Muscle of leg (tissue), 11 donors: ENCODE measurements around the gene MRGPRG. TPM values are rescaled to one million over a fixed set of nuclear protein-coding genes. Genes with fewer than 3 reads are reported as not detected.

Experiments used
- DNase-seq: peaks from one replicate; pipeline ENCODE4 v3.0.0; 2013
- H3K27ac ChIP-seq: one replicate; pipeline ENCODE4 v1.5.1; 2013; ENCODE audit warnings: mild to moderate bottlenecking, low read length, control low read depth
- H3K27me3 ChIP-seq: one replicate; pipeline ENCODE4 v1.6.1; 2013; ENCODE audit warnings: low read length; ENCODE audit not compliant: control insufficient read depth, insufficient read depth
- H3K36me3 ChIP-seq: one replicate; pipeline ENCODE4 v1.6.1; 2013; ENCODE audit warnings: low read length; ENCODE audit not compliant: control insufficient read depth, insufficient read depth
- H3K4me1 ChIP-seq: one replicate; pipeline ENCODE4 v1.6.1; 2013; ENCODE audit warnings: low read length; ENCODE audit not compliant: control insufficient read depth, insufficient read depth
- H3K4me3 ChIP-seq: one replicate; pipeline ENCODE4 v1.5.1; 2013; ENCODE audit warnings: low read length, control low read depth
- H3K9me3 ChIP-seq: replicated peaks from 2 replicates; pipeline ENCODE4 v1.6.1; 2013; ENCODE audit warnings: low read depth, low read length; ENCODE audit not compliant: control insufficient read depth
- WGBS: methylation state at CpG from one replicate; pipeline ENCODE4 v1.1.5; 2013; ENCODE audit warnings: missing lambda C conversion rate; ENCODE audit not compliant: insufficient coverage; 5-methylcytosine and 5-hydroxymethylcytosine counted together
- polyA plus RNA-seq, 8 donors: library from polyadenylated mRNA; unstranded; fragments of 120-200 nt; gene quantifications; one replicate each; pipeline versions ENCODE4 v1.2.1 to v1.2.3, GENCODE V29; 2013; ENCODE audit warnings: inconsistent platforms in 1 of 8, low replicate concordance in 1 of 8; ENCODE audit not compliant: insufficient read length in 8 of 8, insufficient read depth in 1 of 8
- total RNA-seq: library from RNA; stranded (reverse); fragments of 120-200 nt; gene quantifications from one replicate; pipeline ENCODE4 v1.2.4, GENCODE V29; 2013

Gene MRGPRG
- total and polyA plus RNA-seq, 9 donors = not detected

DNA sequence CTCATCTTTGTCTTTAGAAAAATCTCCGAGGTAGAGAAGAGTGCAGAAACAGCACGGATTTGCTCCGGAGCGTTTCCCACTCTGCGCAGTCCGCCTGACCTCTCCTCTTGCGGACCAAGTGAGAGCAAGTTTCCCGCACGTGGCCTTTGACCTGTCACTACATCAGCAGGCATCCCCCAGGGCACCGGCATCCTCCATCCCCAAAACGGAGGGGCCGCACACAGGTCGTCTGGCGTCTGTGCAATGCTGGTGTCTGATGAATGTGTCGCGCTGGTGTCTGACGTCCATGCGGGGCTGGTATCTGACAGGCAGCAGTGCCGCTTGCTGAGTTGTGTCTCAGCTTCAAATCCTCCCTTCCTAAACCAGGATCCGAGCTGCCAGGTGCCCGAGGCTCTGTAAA lies 14.3 kb upstream of the MRGPRG start:
- Histone ChIP-seq H3K36me3 (no peaks in the 10 kb centered on the region), H3K4me3 (no peak overlapping the region), H3K27ac (no peak overlapping the region), H3K27me3 (peaks cover 28% of the 10 kb centered on the region), H3K4me1 (no peaks in the 10 kb centered on the region), H3K9me3 (no peaks in the 10 kb centered on the region)
- 85% methylated on average over 17 of the region's 21 CpGs for WGBS
- DNase-seq = no peak

DNA sequence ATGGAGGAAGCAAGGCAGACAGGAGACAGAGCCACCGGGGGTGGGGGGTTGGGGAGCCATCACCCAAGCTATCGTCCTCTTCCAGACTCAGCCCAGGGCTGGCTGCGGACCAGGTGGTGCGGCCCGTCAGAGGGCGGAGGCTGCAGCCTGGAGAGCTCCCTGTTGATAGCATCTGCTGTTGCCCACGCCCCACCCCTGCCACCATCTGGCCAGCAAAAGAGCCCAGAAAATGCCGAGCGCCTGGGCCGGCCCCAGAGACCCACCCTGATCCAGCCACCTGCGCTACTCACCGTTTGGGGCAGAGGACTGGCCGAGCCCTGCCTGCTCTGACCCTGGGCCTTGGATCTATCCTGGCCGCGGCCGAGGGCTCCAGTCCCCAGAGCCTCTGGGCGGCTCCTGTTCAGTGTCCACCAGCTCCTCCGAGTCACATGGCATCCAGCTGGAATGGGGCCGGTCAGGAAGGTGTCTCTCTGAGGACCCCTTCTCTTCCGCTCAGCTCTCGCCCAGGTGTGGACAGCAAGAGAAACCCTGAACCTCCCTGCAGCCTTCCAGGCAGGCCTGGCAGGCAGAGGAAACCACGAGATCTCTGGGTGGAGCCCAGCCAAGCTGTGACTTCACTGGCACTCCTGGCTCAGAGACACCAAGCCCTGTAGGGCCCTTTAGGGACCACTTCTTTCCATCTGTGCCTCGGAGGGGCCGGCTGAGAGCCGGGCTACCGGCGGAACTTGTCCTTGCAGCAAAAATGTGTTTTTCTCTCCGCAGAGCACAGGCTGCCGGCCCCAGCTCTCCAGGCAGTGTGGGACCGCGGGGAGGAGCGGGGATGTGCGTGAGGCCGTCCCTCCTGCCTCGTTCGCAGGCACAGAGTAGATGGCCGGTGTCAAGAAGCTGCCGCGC lies 13.5 kb upstream of the MRGPRG start, which contains the start of gene MRGPRE:
TSS of gene MRGPRE (minus strand) at position 567 of the 894 bp plus-strand sequence. CDS start 3,618 bp downstream, outside the sequence.
- H3K4me3 ChIP-seq = no peak within 1 kb of the TSS
- WGBS = 42% methylated on average over 39 of the region's 39 CpGs
- no peaks in the 10 kb centered on the region for H3K36me3 ChIP-seq
- H3K4me1 ChIP-seq = no peaks in the 10 kb centered on the region
- no peaks in the 10 kb centered on the region for H3K9me3 ChIP-seq
- H3K27me3 ChIP-seq = peaks cover 28% of the 10 kb centered on the region
- no peak within 1 kb of the TSS for H3K27ac ChIP-seq
- no peak for DNase-seq

DNA sequence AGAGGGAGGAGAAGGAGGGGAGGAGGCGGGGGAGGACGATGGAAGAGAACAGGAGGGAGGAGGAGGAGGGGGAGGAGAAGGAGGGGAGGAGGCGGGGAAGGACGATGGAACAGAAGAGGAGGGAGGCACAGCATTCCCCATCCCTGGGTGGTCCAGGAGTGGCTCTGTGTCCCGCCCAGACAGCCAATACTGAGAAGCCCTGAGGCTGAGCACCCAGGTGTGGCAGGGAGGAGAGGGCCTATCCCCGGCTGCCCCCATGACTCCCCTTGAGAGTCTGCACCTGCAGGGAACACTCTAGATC lies 12.9 kb upstream of the MRGPRG start:
- Histone ChIP-seq H3K27ac (no peak overlapping the region), H3K4me3 (no peak overlapping the region), H3K36me3 (no peaks in the 10 kb centered on the region), H3K27me3 (peaks cover 30% of the 10 kb centered on the region), H3K4me1 (no peaks in the 10 kb centered on the region), H3K9me3 (no peaks in the 10 kb centered on the region)
- no peak for DNase-seq
- 66% methylated on average over 6 of the region's 6 CpGs for WGBS

DNA sequence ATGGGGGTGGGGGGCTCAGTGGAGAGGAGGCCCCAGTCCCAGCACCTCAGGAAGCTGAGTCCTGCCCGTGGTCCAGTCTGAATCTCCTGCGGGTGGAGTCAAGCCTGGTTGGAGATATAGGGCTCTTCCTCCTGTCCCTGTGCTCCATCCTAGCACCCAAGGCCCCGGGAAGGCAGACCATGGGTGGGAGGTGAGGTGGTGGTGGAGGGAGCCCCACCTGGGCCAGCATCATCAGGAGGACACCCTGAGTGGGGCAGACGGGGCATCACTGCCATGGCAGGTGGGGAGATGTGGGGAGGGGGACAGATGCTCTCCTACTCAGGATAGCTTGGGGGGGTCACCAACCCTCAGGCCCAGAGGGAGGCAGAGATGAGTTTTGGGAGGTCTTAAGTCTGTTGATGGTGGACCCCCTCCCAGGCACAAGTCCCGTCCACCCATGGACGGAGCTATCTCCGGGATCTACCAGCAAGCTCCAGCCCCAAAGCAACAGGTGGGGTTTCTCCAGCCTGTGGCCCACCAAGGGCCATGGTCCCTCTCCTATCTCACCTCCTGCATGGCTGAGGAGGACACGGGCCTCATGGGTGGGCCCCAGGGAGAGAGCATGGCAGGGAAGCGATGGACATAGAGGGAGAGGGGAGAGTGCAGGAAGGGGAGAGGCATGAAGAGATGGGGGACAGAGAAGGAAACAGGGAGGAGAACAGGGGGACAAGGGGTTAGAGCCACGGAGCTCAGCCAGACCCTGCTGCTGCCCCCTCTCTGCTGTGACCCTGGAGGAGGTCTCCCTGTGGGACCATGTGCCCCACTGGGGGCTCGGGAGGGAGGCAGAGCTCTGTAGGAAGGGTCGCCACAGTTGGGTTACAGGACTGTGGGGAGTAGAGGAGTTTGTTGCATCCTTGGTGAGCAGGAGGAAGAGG lies 12.3 kb upstream of the MRGPRG start:
- Histone ChIP-seq H3K27ac (no peak overlapping the region), H3K27me3 (peaks cover 30% of the 10 kb centered on the region), H3K4me1 (no peaks in the 10 kb centered on the region), H3K4me3 (no peak overlapping the region), H3K36me3 (no peaks in the 10 kb centered on the region), H3K9me3 (no peaks in the 10 kb centered on the region)
- 75% methylated on average over 8 of the region's 12 CpGs for WGBS
- no peak for DNase-seq

DNA sequence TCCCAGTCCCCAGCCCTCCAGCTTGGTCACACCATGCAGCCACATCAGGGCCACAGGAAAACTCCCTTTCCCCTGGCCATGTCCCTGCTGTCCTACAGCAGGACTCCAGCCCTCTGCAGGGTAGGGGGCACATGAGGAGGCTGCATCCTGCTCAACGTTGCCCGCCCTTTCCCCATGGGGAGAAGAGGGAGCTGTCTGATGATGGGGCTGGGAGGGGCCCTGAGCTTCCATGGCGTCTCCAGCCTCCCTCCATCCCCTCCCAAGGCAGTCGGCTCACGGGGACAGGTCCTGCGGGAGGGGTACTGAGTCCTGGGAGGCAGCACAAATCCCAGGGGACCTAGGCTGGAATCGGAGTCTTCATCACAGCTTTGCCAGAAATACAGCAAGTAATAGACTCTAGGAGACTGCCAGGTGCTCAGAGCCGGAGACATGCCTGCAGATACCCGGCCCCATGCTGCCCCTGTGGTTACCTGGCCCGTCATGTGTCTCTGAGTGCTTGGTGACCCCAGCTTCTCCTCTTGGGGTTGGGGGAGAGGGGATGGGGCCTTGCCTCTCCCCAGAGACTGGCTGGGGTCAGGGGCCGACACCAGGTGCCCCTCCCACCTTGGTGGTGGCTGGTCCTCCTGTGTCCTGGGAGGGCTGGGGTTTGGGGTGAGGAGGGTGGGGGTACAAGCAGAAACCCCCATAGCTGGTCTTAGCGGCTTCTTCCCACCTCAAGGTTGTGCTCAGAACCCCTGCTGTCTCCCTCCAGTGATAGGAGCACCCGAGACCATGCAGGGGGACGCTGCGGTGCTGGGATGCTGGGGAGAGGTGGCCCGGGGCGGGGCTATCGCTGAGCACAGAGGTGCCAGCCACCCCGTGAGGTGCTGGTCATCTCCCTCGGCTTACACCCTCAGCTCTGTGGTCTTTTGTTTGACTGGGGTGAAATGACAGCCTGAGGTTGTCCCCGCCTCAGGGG lies 11.3 kb upstream of the MRGPRG start:
- Histone ChIP-seq H3K36me3 (no peaks in the 10 kb centered on the region), H3K9me3 (no peaks in the 10 kb centered on the region), H3K27me3 (peaks cover 32% of the 10 kb centered on the region), H3K27ac (no peak overlapping the region), H3K4me1 (no peaks in the 10 kb centered on the region), H3K4me3 (no peak overlapping the region)
- WGBS = 84% methylated on average over 12 of the region's 21 CpGs
- no peak for DNase-seq

DNA sequence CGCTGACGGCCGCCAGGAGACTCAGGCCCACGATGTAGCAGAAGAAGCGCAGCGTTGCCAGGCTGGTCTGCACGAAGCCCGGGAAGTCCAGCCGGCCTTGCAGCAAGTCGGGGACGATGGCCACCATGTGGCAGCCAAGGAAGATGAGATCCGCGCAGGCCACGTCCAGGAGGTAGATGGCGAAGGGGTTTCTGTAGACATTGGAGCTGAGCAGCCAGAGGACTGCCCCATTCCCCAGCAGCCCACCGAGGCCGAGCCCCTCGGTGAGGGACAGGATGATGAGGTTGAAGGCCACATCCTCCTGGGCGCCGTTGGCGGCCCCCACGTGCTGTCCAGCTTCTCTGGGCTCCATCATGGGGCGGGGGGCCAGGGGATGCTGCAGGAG lies 9.8 kb upstream of the MRGPRG start:
- no peaks in the 10 kb centered on the region for H3K4me1 ChIP-seq
- DNase-seq = no peak
- H3K4me3 ChIP-seq = no peak overlapping the region
- H3K9me3 ChIP-seq = no peaks in the 10 kb centered on the region
- H3K36me3 ChIP-seq = no peaks in the 10 kb centered on the region
- 86% methylated on average over 19 of the region's 23 CpGs for WGBS
- H3K27me3 ChIP-seq = peaks cover 44% of the 10 kb centered on the region
- H3K27ac ChIP-seq = no peak overlapping the region

DNA sequence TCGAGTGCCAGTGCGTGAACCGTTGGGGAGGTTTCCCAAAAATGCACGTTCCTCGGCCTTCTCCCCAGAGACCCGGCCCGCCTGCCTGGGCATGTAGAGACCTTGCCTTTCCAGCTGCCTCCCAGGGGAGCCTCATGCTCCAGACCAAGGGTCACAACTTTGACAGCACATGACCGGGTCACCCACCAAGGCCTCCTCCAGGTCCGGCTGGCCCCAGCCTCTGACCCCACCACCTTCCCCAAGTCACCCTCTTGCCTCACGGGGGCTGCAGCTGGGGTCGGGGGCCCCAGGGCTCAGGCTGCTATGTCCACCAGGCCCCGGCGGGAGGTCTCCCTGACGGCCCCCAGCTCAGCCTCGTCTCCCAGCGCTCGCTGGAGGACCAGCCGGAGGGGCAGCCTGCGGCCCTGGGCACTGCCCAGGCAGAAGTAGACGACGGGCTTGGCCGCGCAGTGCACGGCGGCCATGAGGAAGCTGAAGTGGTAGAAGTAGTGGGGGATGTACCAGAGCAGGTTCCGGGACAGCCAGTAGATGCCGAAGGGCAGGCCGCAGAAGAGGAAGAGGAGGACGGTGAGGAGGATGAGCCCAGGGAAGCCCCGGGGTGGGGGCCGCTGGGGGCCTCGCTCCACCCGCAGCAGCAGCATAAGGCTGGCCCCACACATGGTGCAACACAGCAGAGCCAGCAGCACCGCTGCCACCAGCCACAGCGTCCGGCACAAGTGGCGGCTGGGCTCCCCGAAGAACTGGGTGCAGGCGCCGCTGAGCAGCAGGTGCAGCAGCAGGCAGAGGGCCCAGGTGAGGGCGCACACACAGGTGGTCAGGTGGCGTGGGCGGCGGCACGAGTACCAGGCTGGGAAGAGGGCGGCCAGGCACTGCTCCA lies 9.2 kb upstream of the MRGPRG start:
- 78% methylated on average over 46 of the region's 46 CpGs for WGBS
- Histone ChIP-seq H3K4me1 (no peaks in the 10 kb centered on the region), H3K4me3 (no peak overlapping the region), H3K9me3 (no peaks in the 10 kb centered on the region), H3K27me3 (peaks cover 44% of the 10 kb centered on the region), H3K36me3 (no peaks in the 10 kb centered on the region), H3K27ac (no peak overlapping the region)
- no peak for DNase-seq

DNA sequence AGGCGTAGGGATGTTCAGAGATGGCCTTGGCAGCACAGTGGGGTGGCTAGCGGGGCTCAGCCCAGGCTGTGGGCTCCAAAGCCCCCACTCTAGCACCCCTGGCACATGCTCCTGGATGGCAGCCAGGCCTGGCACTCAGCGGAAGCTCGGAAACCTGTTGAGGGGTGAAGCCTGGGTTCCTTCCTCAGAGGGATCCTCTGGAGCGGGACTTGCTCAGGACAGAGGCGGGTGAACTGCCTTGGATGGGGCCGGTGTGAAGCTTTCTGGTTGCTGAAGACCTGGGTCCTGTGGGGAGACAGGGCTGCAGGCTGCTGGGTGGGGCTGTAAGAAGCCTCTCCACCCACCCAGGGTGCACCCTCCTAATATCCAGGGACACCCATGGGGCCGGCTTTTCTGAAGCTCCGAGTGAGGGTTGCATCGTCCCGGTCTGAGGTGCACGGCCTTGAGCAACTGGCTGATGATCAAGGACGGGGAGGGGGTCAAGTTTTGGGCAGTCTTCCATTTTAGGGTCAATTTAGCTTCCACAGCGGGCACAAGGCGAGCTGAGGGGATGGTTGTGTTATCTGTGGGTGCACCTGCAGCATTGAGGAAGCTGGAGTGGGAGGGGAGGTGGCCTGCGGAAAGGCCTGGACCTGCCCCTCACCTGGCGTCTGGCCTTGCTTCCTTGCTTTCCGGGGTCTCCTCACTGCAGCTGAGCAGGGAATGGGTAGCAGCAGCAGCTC lies 8.4 kb upstream of the MRGPRG start:
- H3K9me3 ChIP-seq = no peaks in the 10 kb centered on the region
- DNase-seq = no peak
- no peak overlapping the region for H3K27ac ChIP-seq
- no peaks in the 10 kb centered on the region for H3K36me3 ChIP-seq
- no peaks in the 10 kb centered on the region for H3K4me1 ChIP-seq
- H3K4me3 ChIP-seq = no peak overlapping the region
- WGBS = 80% methylated on average over 15 of the region's 18 CpGs
- peaks cover 42% of the 10 kb centered on the region for H3K27me3 ChIP-seq
